Stimulated activated CD4-positive, alpha-beta T cell treated with anti-CD3 and anti-CD28 coated beads, Interleukin-12 subunit alpha, Interleukin-12 subunit beta, amount 100 ng/mL, for 48 hours (primary cell): ENCODE results near the gene LRP1-AS.

Experiments
- DNase-seq, 3 donors: peaks; one replicate each; pipeline ENCODE4 v3.0.0-alpha.2; 2020; ENCODE audit warnings: low read depth in 2 of 3, low spot score in 1 of 3

LRP1-AS gene

GRCh38 chr12:57160741-57161140 is 13.3 kb upstream of the LRP1-AS start:
- no peak for DNase-seq

DNA sequence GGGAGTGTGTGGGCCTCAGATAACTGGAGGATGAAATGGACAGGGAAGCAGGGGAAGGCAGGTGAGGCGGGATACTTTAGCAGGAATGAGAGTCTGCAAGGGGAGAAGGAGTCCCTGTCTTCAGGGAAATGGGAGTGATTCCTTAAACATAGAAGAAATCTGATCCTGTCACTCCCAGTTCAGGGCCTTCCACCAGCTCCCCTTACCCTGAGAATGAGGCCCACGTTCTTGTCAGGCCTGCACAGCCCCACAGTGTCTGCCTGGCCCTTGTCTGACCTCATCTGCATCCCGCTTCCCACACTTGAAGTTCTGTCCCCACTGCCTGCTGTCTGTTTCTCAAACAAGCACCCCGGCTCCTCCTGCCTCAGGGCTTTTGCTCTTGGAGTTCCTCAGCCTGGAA is 12.6 kb upstream of the LRP1-AS start:
- no peak for DNase-seq

DNA sequence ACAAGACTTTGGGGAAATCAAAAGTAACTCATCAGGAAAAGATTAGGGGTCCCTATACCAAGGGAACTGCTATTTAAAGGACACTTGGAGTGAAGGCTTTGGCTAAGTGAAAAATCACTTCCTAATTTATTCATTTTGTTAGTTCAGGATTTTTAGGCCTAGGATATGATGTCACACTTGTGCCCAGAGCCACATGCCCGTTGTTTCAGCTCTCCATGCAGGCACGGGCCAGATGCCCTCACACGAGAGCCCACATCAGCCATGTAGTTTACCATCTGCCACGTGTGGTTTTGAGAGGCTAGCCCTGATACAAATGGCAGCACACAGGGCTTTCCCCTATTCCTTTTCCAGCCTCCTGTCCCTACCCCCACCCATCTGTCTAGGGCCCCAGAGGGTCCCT is 11.9 kb upstream of the LRP1-AS start:
- DNase-seq: no peak

GRCh38 chr12:57158665-57159064 is 11.2 kb upstream of the LRP1-AS start:
- no peak for DNase-seq

DNA sequence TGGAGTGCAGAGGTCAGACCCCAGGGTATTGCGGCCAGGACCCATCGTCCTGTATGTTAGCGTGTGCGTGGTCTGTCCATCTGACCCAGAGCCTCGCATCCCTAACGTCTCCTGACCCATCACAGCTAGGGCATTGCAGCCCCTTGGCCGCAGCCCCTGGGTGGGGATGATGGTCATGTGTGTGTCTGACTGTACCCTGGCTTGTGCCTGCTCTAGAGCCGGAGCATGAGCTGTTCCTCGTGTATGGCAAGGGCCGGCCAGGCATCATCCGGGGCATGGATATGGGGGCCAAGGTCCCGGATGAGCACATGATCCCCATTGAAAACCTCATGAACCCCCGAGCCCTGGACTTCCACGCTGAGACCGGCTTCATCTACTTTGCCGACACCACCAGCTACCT is 10.8 kb upstream of the LRP1-AS start:
- no peak for DNase-seq

DNA sequence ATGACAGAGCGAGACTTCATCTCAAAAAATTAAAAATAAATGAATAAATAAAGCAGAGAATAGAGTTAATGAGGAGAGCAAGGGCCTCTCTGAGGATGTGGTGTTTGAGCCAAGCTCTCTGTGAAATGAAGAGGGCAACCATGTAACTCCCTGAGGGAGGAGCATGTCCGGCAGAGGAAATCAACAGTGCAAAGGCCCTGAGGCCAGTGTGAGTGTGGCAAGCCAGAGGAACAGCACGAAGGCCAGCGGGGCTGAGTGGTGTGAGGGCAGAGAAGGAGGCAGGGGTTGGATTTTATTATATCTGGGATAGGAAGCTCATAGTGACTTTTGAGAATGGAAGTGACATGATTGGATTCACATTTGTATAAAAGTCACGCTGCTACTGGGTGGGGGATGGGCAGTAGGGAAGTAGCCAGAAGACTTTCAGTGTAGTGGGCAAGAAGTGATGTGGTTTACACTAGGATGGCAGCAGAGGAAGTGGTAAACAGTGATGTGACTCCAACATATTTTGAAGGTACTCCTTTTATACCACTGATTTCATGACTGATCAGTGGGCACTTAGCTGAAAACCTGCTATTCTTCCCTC is 10.3 kb upstream of the LRP1-AS start:
- no peak for DNase-seq

GRCh38 chr12:57156701-57157403 is 9.4 kb upstream of the LRP1-AS start:
- DNase-seq: no peak

- no peak for DNase-seq
Observed at GRCh38 chr12:57154804-57155434, 7.5 kb upstream of the LRP1-AS start.

GRCh38 chr12:57154076-57154475 is 6.7 kb upstream of the LRP1-AS start:
- DNase-seq: no peak

GRCh38 chr12:57153415-57153997 is 6.1 kb upstream of the LRP1-AS start:
- DNase-seq: no peak

DNA sequence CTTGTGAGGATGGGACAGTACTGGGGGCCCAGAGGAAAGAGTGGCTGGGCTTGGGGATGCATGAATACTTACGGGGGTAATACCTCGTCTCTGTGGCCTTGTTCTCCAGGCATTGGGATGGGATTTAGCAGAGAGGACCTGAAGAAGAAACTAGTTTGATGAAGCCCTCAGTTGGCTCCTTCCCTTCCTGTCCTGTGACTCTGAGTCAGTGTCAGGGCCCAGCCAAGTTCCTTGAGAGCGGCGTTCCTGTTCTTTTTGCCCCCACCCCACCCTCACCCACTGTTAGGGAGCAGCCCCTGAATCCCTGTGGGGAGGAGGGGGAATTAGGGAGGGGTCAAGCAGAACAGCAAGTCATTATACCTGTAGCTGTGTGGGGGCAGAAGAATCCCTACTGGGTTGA is 5.2 kb upstream of the LRP1-AS start:
- DNase-seq: no peak

GRCh38 chr12:57151741-57152630 is 4.6 kb upstream of the LRP1-AS start:
- DNase-seq: no peak

DNA sequence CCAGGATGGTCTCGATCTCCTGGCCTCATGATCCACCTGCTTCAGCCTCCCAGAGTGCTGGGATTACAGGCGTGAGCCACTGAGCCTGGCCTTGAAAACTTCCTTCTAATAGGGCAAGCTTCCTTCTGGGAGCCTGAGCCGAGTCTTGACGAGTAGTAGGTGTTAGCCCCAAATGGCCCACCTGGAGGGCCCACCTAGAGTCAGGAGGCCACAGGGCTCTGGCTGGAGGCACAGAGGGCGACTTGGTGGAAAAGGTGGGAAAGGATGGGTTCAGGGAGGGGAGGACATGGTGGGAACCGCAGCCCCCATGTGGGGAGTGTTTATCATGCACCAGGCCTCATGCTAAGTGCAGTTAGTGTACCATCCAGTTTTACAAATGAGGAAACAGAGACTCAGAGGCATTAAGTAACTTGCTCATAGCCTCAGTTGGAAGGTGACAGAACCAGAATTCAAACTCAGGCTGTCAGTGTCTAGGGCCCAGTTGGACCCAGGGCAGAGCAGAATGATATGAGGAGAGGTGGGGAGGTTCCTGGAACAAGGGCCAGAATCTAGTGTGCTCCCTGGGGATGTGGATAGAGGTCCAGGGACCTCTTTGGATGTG is 3.1 kb upstream of the LRP1-AS start:
- no peak for DNase-seq

GRCh38 chr12:57149245-57149900 is 2.0 kb upstream of the LRP1-AS start:
- no peak for DNase-seq

- no peak for DNase-seq
Observed at GRCh38 chr12:57148469-57149244, 1.2 kb upstream of the LRP1-AS start.

DNA sequence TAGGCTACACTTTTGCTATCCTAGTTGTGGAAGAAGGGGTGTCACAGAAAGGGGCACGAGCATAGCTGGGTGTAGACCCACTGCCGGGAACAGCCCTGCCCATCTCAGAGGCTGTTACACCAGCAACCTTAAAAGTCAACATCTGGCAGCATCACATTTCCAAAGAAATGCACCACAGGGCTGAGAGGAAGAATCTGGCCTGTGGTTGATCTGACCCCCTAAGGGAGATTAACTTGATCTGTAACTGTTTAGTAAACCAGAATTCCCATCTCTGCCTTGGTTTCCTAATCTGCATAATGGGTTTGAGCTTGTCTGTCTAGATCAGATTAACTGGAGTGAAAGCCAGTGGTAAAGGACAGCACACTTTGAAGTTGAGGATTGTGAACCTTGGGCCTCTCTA is 1.3 kb downstream of the LRP1-AS start:
- DNase-seq: no peak

GRCh38 chr12:57145460-57146059 is 1.9 kb downstream of the LRP1-AS start:
- no peak for DNase-seq

GRCh38 chr12:57143454-57143853 is 4.0 kb downstream of the LRP1-AS start:
- DNase-seq: no peak

DNA sequence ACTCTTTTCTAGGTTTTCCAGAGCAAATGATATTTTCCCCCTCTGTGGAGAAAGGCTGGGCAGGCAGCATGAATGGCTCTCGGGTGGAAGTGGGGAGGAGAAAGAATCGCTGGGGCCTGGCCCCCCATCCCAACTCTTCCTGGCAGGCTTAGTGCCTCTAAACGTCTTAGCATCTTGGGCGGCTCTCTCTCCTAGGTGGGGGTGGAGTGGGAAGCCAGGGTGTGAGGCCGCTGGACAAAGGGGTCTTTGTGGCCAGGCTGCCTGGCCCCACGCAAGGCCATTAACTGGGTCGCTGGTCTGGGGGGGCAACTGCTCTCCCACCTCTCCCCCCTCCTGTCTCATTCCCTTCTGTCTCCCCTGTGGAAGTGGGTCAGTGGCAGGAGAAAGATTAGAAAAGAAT is 4.7 kb downstream of the LRP1-AS start:
- no peak for DNase-seq
